ENCODE measurements around the gene CARD19. TPM values are rescaled to one million over a fixed set of nuclear protein-coding genes. Genes with fewer than 3 reads are reported as not detected.

The CARD19 gene
- total RNA-seq, 1 experiment from 2014 or later: 36.6 TPM

- DNase-seq (ENCODE audit: unreplicated experiment): no peak
- Mint-ChIP-seq H3K27me3 (ENCODE audit: insufficient read depth, unreplicated experiment) (no peaks in the 10 kb centered on the region), H3K4me1 (ENCODE audit: insufficient read depth, unreplicated experiment) (peaks cover 22% of the 10 kb centered on the region), H3K9me3 (ENCODE audit: unreplicated experiment) (no peaks in the 10 kb centered on the region), H3K27ac (ENCODE audit: low read depth, unreplicated experiment) (peak overlapping the region; percentile 77), H3K36me3 (ENCODE audit: insufficient read depth, unreplicated experiment) (peaks cover 28% of the 10 kb centered on the region), H3K4me3 (ENCODE audit: unreplicated experiment) (peak overlapping the region; percentile 78)
- no TSS peak for BruUV-seq (replicated peaks)
- intact Hi-C loops (cut with micrococcal nuclease): loop anchor here (1.0 to 10.0 kb wide), 3 partner anchors 11 to 177 kb away; partner anchors contain the start of gene CARD19
- ChIA-PET CTCF (interaction anchor here (1.0 kb wide), 1 partner anchor 414 kb away, joined by 3 read pairs; no protein-coding TSS in a partner anchor), POLR2A (interaction anchor here (0.5 to 6.4 kb wide), 4 partner anchors 13 to 1537 kb away, joined by 3 to 49 read pairs (median 5); no protein-coding TSS in a partner anchor)
- no peak for TF ChIP-seq CTCF (IDR thresholded peaks at IDR 0.05; ENCODE audit: unreplicated experiment)
Measured at GRCh38 chr9:93131599-93132286, 35.7 kb downstream of the CARD19 start.

- no peak for TF ChIP-seq CTCF (IDR thresholded peaks at IDR 0.05; ENCODE audit: unreplicated experiment)
- intact Hi-C loops (cut with micrococcal nuclease): loop anchor here (1.0 to 10.0 kb wide), 3 partner anchors 12 to 178 kb away; partner anchors contain the start of gene CARD19
- peak; percentile 94 for DNase-seq (ENCODE audit: unreplicated experiment)
- ChIA-PET POLR2A (interaction anchor here (0.5 to 6.4 kb wide), 8 partner anchors 13 to 1536 kb away, joined by 3 to 49 read pairs (median 4); partner anchors contain the start of genes CARD19 and FAM120A), CTCF (interaction anchor here (1.0 kb wide), 2 partner anchors 27 to 414 kb away, joined by 3 to 4 read pairs; no protein-coding TSS in a partner anchor)
- Mint-ChIP-seq H3K4me1 (ENCODE audit: insufficient read depth, unreplicated experiment) (peaks cover 22% of the 10 kb centered on the region), H3K27ac (ENCODE audit: low read depth, unreplicated experiment) (peak overlapping the region; percentile 77), H3K36me3 (ENCODE audit: insufficient read depth, unreplicated experiment) (peaks cover 28% of the 10 kb centered on the region), H3K9me3 (ENCODE audit: unreplicated experiment) (no peaks in the 10 kb centered on the region), H3K27me3 (ENCODE audit: insufficient read depth, unreplicated experiment) (no peaks in the 10 kb centered on the region), H3K4me3 (ENCODE audit: unreplicated experiment) (peak overlapping the region; percentile 78)
- BruUV-seq (replicated peaks): no TSS peak
Measured at GRCh38 chr9:93132287-93132927, 36.4 kb downstream of the CARD19 start.

GRCh38 chr9:93132946-93133680, 37.1 kb downstream of the CARD19 start:
- CTCF ChIA-PET: interaction anchor here (1.0 to 1.1 kb wide), 2 partner anchors 27 to 129 kb away, joined by 3 to 4 read pairs; no protein-coding TSS in a partner anchor
- TF ChIP-seq CTCF (IDR thresholded peaks at IDR 0.05; ENCODE audit: unreplicated experiment): no peak
- intact Hi-C loops (cut with micrococcal nuclease): loop anchor here (1.0 to 10.0 kb wide), 3 partner anchors 13 to 178 kb away; partner anchors contain the start of gene CARD19
- peaks cover 22% of the 10 kb centered on the region for H3K4me1 Mint-ChIP-seq (ENCODE audit: insufficient read depth, unreplicated experiment)
- H3K27me3 Mint-ChIP-seq (ENCODE audit: insufficient read depth, unreplicated experiment): no peaks in the 10 kb centered on the region
- peak; percentile 60 for DNase-seq (ENCODE audit: unreplicated experiment)
- H3K36me3 Mint-ChIP-seq (ENCODE audit: insufficient read depth, unreplicated experiment): peaks cover 28% of the 10 kb centered on the region
- BruUV-seq (replicated peaks): TSS peak; percentile 94
- POLR2A ChIA-PET: interaction anchor here (0.6 to 6.4 kb wide), 16 partner anchors 9 to 1241 kb away, joined by 3 to 49 read pairs (median 4); partner anchors contain the start of genes CARD19, FAM120A and FAM120AOS
- H3K27ac Mint-ChIP-seq (ENCODE audit: low read depth, unreplicated experiment): peak overlapping the region; percentile 77
- no peaks in the 10 kb centered on the region for H3K9me3 Mint-ChIP-seq (ENCODE audit: unreplicated experiment)
- peak overlapping the region; percentile 78 for H3K4me3 Mint-ChIP-seq (ENCODE audit: unreplicated experiment)
